Right lobe of liver (tissue), 4 donors: ENCODE data around the gene ACOT11.

Experiments
- CTCF ChIP-seq, 4 donors: fragments of 200-600 bp in 3 of 4; fragments of 450-650 bp in 1 of 4; IDR thresholded peaks; one replicate each; pipeline versions ENCODE4 v1.5.1 to v1.8.0; 2016 to 2022; ENCODE audit warnings: antibody characterized with exemption in 4 of 4, mild to moderate bottlenecking in 2 of 4
- POLR2A ChIP-seq: fragments of 450-650 bp; IDR thresholded peaks from one replicate; pipeline ENCODE4 v1.6.1; 2017; ENCODE audit warnings: antibody characterized with exemption, mild to moderate bottlenecking
- donor health status: DM: no; HTN: no; CAD: no.
- donor health status: DM: no; HTN: no; CAD: no.
- donor health status: DM: no; HTN: yes; CAD: no.

GRCh38 chr1:54591127-54591756, 43.2 kb downstream of the ACOT11 start:
- TF ChIP-seq CTCF (IDR thresholded peaks at IDR 0.05) (no peak), POLR2A (no peak)
